SU-DHL-6 (cell line): ENCODE results near the gene TRIML2.

Experiments
- H2AFZ ChIP-seq: fragments of 200-600 bp; sonication (generic); 2 replicates; pipeline ENCODE4 v1.6.1; 2014; ENCODE audit warnings: low read depth, mild to moderate bottlenecking, moderate library complexity, mixed read lengths, antibody characterized with exemption, low read length; ENCODE audit not compliant: severe bottlenecking
- H3F3A ChIP-seq: fragments of 200-600 bp; shearing (Covaris generic); 2 replicates; pipeline ENCODE4 v1.6.0; 2016; ENCODE audit warnings: antibody characterized with exemption, mild to moderate bottlenecking; ENCODE audit not compliant: insufficient read depth
- H3K27ac ChIP-seq: fragments of 200-600 bp; sonication (generic); 2 replicates; pipeline ENCODE4 v1.5.1; 2016; ENCODE audit warnings: low read depth, mild to moderate bottlenecking, low read length, moderate library complexity, mixed read lengths
- H3K27me3 ChIP-seq: fragments of 200-600 bp; sonication (generic), shearing (Covaris generic); 2 replicates; pipeline ENCODE4 v1.6.0; 2014; ENCODE audit warnings: mild to moderate bottlenecking, low read length
- H3K36me3 ChIP-seq: fragments of 200-600 bp; sonication (generic); 2 replicates; pipeline ENCODE4 v1.6.1; 2014; ENCODE audit warnings: mild to moderate bottlenecking, low read length, mixed read lengths
- H3K4me2 ChIP-seq: fragments of 300-600, 200-600 bp; shearing (Covaris generic), sonication (generic); 2 replicates; pipeline ENCODE4 v1.6.0; 2014; ENCODE audit warnings: low read length, low read depth, mild to moderate bottlenecking; ENCODE audit not compliant: poor library complexity, severe bottlenecking
- H3K4me3 ChIP-seq: fragments of 200-600 bp; sonication (generic); 2 replicates; pipeline ENCODE4 v1.5.1; 2014; ENCODE audit warnings: antibody characterized with exemption, low read length, mild to moderate bottlenecking, mixed read lengths; ENCODE audit not compliant: insufficient read depth, poor library complexity, severe bottlenecking
- H3K79me2 ChIP-seq: fragments of 200-600 bp; sonication (generic); 2 replicates; pipeline ENCODE4 v1.6.1; 2014; ENCODE audit warnings: mild to moderate bottlenecking, low read length, moderate library complexity; ENCODE audit not compliant: insufficient read depth
- H3K9ac ChIP-seq: fragments of 200-600 bp; sonication (generic); 2 replicates; pipeline ENCODE4 v1.7.0; 2014; ENCODE audit warnings: mild to moderate bottlenecking, low read length
- H3K9me2 ChIP-seq: fragments of 200-600 bp; sonication (generic); replicated peaks from 2 replicates; pipeline ENCODE4 v1.6.1; 2014; ENCODE audit warnings: low read length; ENCODE audit not compliant: insufficient read depth
- H3K9me3 ChIP-seq: fragments of 200-600 bp; sonication (generic); 2 replicates; pipeline ENCODE4 v1.6.1; 2014; ENCODE audit warnings: low read length, mixed read lengths; ENCODE audit not compliant: insufficient read depth
- H4K20me1 ChIP-seq: fragments of 200-600 bp; sonication (generic); 2 replicates; pipeline ENCODE4 v1.6.1; 2014; ENCODE audit warnings: low read depth, mild to moderate bottlenecking, antibody characterized with exemption, low read length, moderate library complexity, mixed read lengths
- CTCF ChIP-seq: fragments of 200-600 bp; sonication (generic); IDR thresholded peaks from one replicate; pipeline ENCODE4 v1.5.1; 2017; ENCODE audit warnings: antibody characterized with exemption, mild to moderate bottlenecking, low read length, moderate library complexity; ENCODE audit not compliant: insufficient read depth, poor library complexity, severe bottlenecking
- EZH2phosphoT487 ChIP-seq: fragments of 200-600 bp; sonication (generic), shearing (Covaris generic); conservative IDR thresholded peaks from 2 replicates; pipeline ENCODE4 v1.6.1; 2018; ENCODE audit warnings: mild to moderate bottlenecking, antibody characterized with exemption, low read length, moderate library complexity, mixed read lengths

The TRIML2 gene

GRCh38 chr4:188113156-188113555 lies 3.8 kb upstream of the TRIML2 start:
- no peak overlapping the region for H3K4me3 ChIP-seq
- no peaks in the 10 kb centered on the region for H3K36me3 ChIP-seq
- H3K4me2 ChIP-seq: no peak overlapping the region
- no peak overlapping the region for H3K9ac ChIP-seq
- no peaks in the 10 kb centered on the region for H4K20me1 ChIP-seq
- no peaks in the 10 kb centered on the region for H3K79me2 ChIP-seq
- H2AFZ ChIP-seq: no peak overlapping the region
- no peak overlapping the region for H3K27ac ChIP-seq
- no peaks in the 10 kb centered on the region for H3K27me3 ChIP-seq
- H3K9me3 ChIP-seq: no peaks in the 10 kb centered on the region
- H3F3A ChIP-seq: no peaks in the 10 kb centered on the region
- TF ChIP-seq CTCF (no peak), EZH2phosphoT487 (no peak)
- no peaks in the 10 kb centered on the region for H3K9me2 ChIP-seq

DNA sequence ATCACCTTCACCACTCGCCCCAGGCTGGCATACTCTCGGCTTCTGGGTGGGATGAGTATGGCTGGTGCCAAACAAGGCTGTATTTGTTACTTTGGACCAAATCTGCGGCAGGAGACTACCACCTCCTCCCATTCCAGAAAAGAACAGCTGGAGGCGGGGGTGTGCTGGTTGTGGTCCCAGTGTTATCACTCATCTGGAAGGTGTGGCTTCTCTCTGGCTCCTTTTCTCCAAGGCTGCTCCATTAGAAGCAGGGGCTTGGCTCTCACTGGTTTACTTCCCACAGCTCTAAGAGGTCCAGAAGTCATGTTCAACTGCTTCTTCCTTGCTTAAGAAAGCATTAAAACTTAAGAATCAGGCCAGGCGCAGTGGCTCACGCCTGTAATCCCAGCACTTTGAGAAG lies 2.6 kb upstream of the TRIML2 start:
- no peaks in the 10 kb centered on the region for H3K27me3 ChIP-seq
- H3F3A ChIP-seq: no peaks in the 10 kb centered on the region
- no peaks in the 10 kb centered on the region for H3K79me2 ChIP-seq
- no peak overlapping the region for H2AFZ ChIP-seq
- no peaks in the 10 kb centered on the region for H3K36me3 ChIP-seq
- H4K20me1 ChIP-seq: no peaks in the 10 kb centered on the region
- H3K27ac ChIP-seq: no peak overlapping the region
- H3K9me2 ChIP-seq: no peaks in the 10 kb centered on the region
- H3K9ac ChIP-seq: no peak overlapping the region
- TF ChIP-seq EZH2phosphoT487: no peak
- no peak for TF ChIP-seq CTCF
- H3K9me3 ChIP-seq: no peaks in the 10 kb centered on the region
- H3K4me2 ChIP-seq: no peak overlapping the region
- H3K4me3 ChIP-seq: no peak overlapping the region

GRCh38 chr4:188110741-188111471 lies 1.5 kb upstream of the TRIML2 start:
- no peak overlapping the region for H3K27ac ChIP-seq
- H3F3A ChIP-seq: no peaks in the 10 kb centered on the region
- no peak overlapping the region for H3K4me2 ChIP-seq
- no peaks in the 10 kb centered on the region for H3K9me3 ChIP-seq
- no peaks in the 10 kb centered on the region for H3K79me2 ChIP-seq
- no peaks in the 10 kb centered on the region for H3K27me3 ChIP-seq
- no peak overlapping the region for H2AFZ ChIP-seq
- H3K9me2 ChIP-seq: no peaks in the 10 kb centered on the region
- no peak overlapping the region for H3K4me3 ChIP-seq
- no peak overlapping the region for H3K9ac ChIP-seq
- no peaks in the 10 kb centered on the region for H4K20me1 ChIP-seq
- TF ChIP-seq CTCF (no peak), EZH2phosphoT487 (no peak)
- no peaks in the 10 kb centered on the region for H3K36me3 ChIP-seq
